HepG2 (cell line): ENCODE results near the gene TSPAN32. TPM values are rescaled to one million over a fixed set of nuclear protein-coding genes. Genes with fewer than 3 reads are reported as not detected.

Experiments
- ATAC-seq: fragments of 200-7000 bp; cut with Tn5 transposase; 3 replicates; pipeline ENCODE4 v1.9.1; 2020; ENCODE audit warnings: mild to moderate bottlenecking, moderate library complexity
- BruUV-seq: library from RNA; stranded (reverse); fragments of 400-500 nt; replicated peaks from 2 replicates; lab custom pipeline; 2021; lab: Mats Ljungman, UMichigan
- CTCF ChIA-PET: fragments of 300-600 bp; formaldehyde crosslinking; extraction: SDS; loops from one replicate; lab custom pipeline; 2021; ENCODE audit warnings: low total read pairs, inconsistent platforms, low intra/inter-chr PET ratio; lab: Yijun Ruan, JAX
- POLR2A ChIA-PET: fragments of 350-600 bp; sonication (Branson Sonifier 250); formaldehyde crosslinking; loops from one replicate; lab custom pipeline; 2020; ENCODE audit warnings: antibody characterized with exemption, inconsistent platforms; lab: Yijun Ruan, JAX
- DNase-seq: peaks from one replicate; pipeline ENCODE4 v3.0.0-alpha.2; 2015; ENCODE audit warnings: low spot score
- FAIRE-seq: peaks from 3 replicates; lab custom pipeline; 2011; peaks lifted over from hg19 to GRCh38; lab: Jason Lieb, UNC
- H2AFZ ChIP-seq: one replicate; pipeline ENCODE4 v1.6.1; 2011; ENCODE audit warnings: low read length, inconsistent platforms
- H3K27ac ChIP-seq: fragments of 300-600 bp; 3 replicates; pipeline ENCODE4 v1.8.0; 2011; ENCODE audit warnings: mixed run types, mild to moderate bottlenecking, mixed read lengths, low read length, inconsistent platforms; ENCODE audit not compliant: insufficient read depth; ENCODE audit errors: extremely low read length
- H3K27me3 ChIP-seq, 2 experiments: fragments of 200-600 bp in 1 of 2; 2 replicates in 1 of 2; 3 replicates in 1 of 2; pipeline versions ENCODE4 v1.6.0 to v1.8.0; 2011; ENCODE audit warnings: low read length in 2 of 2, mild to moderate bottlenecking in 2 of 2, moderate library complexity in 2 of 2, inconsistent platforms in 1 of 2; ENCODE audit not compliant: insufficient read depth in 2 of 2, control insufficient read depth in 1 of 2
- H3K36me3 ChIP-seq, 2 experiments: fragments of 200-600 bp in 1 of 2; replicated peaks in 1 of 2; 2 replicates in 1 of 2; 3 replicates in 1 of 2; pipeline versions ENCODE4 v1.5.1 to v1.8.0; 2011; ENCODE audit warnings: low read length in 2 of 2, inconsistent platforms in 1 of 2; ENCODE audit not compliant: insufficient read depth in 2 of 2, control insufficient read depth in 1 of 2
- H3K4me1 ChIP-seq: 2 replicates; pipeline ENCODE4 v1.5.1; 2012; ENCODE audit warnings: low read length, inconsistent platforms; ENCODE audit not compliant: insufficient read depth
- H3K4me2 ChIP-seq: 2 replicates; pipeline ENCODE4 v1.6.0; 2011; ENCODE audit warnings: low read depth, low read length, inconsistent platforms
- H3K4me3 ChIP-seq, 3 experiments: fragments of 200-600 bp in 1 of 3; sonication (generic), shearing (Covaris generic) in 1 of 3; replicated peaks in 1 of 3; 2 replicates each; pipeline ENCODE4 v1.5.1; 2011 to 2016; ENCODE audit warnings: low read length in 3 of 3, inconsistent platforms in 2 of 3, low read depth in 2 of 3, mild to moderate bottlenecking in 2 of 3, control low read depth in 1 of 3, mixed read lengths in 1 of 3; ENCODE audit not compliant: insufficient read depth in 1 of 3
- H3K79me2 ChIP-seq: one replicate; pipeline ENCODE4 v1.6.1; 2011; ENCODE audit warnings: low read length, inconsistent platforms; ENCODE audit not compliant: insufficient read depth
- H3K9ac ChIP-seq: 2 replicates; pipeline ENCODE4 v1.6.0; 2011; ENCODE audit warnings: mild to moderate bottlenecking, low read depth, low read length, inconsistent platforms; ENCODE audit not compliant: insufficient read depth
- H3K9me3 ChIP-seq: 2 replicates; pipeline ENCODE4 v1.5.1; 2012; ENCODE audit warnings: mild to moderate bottlenecking, low read length
- H4K20me1 ChIP-seq: 2 replicates; pipeline ENCODE4 v1.6.0; 2011; ENCODE audit warnings: inconsistent platforms, mild to moderate bottlenecking, low read length, moderate library complexity; ENCODE audit not compliant: insufficient read depth
- MAFK ChIP-seq, 2 experiments: IDR thresholded peaks in 1 of 2; conservative IDR thresholded peaks in 1 of 2; 2 replicates each; pipeline ENCODE4 v1.6.1; 2011; ENCODE audit warnings: improper control_type of control experiment in 2 of 2, low read length in 2 of 2
- RFX5 ChIP-seq: IDR thresholded peaks from 2 replicates; pipeline ENCODE4 v1.6.1; 2011; ENCODE audit warnings: low read depth, low read length, improper control_type of control experiment
- SMAD3 ChIP-seq: sonication (generic); formaldehyde crosslinking; IDR thresholded peaks from 2 replicates; pipeline ENCODE4 v1.4.0; 2020; ENCODE audit warnings: missing genetic modification reagents
- SNAPC2 ChIP-seq: sonication (generic); formaldehyde crosslinking; IDR thresholded peaks from 2 replicates; pipeline ENCODE4 v1.8.1; 2022; ENCODE audit warnings: mild to moderate bottlenecking, missing genetic modification reagents
- ZFP82 ChIP-seq: sonication (generic); formaldehyde crosslinking; IDR thresholded peaks from 2 replicates; pipeline ENCODE4 v1.5.1; 2020; ENCODE audit warnings: mild to moderate bottlenecking, missing genetic modification reagents, borderline replicate concordance
- ZSCAN20 ChIP-seq: sonication (generic); formaldehyde crosslinking; IDR thresholded peaks from 2 replicates; pipeline ENCODE4 v1.4.0; 2020; ENCODE audit warnings: missing genetic modification reagents, mild to moderate bottlenecking, borderline replicate concordance
- WGBS: methylation state at CpG from one replicate; pipeline ENCODE4 v1.1.6; 2017; ENCODE audit warnings: low lambda C conversion rate; 5-methylcytosine and 5-hydroxymethylcytosine counted together
- in situ Hi-C: cut with HindIII; loops from 2 replicates; pipeline ENCODE4 v1.10.0; 2017; ENCODE audit warnings: low pct_unique_long_range_greater_than_20kb; ENCODE audit not compliant: extremely low pct_ligation_motif_present
- intact Hi-C: fragments of 100-400 bp; cut with micrococcal nuclease; formaldehyde crosslinking; loops from one replicate; pipeline ENCODE4 v1.10.0; 2022; ENCODE audit not compliant: unreplicated experiment
- polyA plus RNA-seq, 8 experiments: library from polyadenylated mRNA; depleted of rRNA in 3 of 8; stranded (reverse) in 7 of 8; unstranded in 1 of 8; fragments of >200 nt; fragmentation: Illumina TruSeq in 4 of 8; extraction: Trizol in 4 of 8; gene quantifications; 2 replicates each; pipeline versions ENCODE4 v1.2.1 to v1.2.3, GENCODE V29; 2011 to 2016; ENCODE audit warnings: low read depth in 4 of 8, missing spikeins in 1 of 8, mixed read lengths in 1 of 8; ENCODE audit not compliant: insufficient read depth in 1 of 8
- total RNA-seq, 5 experiments: library from RNA; depleted of rRNA; stranded (reverse); fragments of >200 nt; fragmentation: Illumina TruSeq; extraction: Trizol; gene quantifications; 2 replicates each; pipeline ENCODE4 v1.2.3, GENCODE V29; 2016; ENCODE audit warnings: low read depth in 1 of 5
- TF ChIP-seq, protein P1 (sequence below): IDR thresholded peaks from 2 replicates; pipeline ENCODE4 v1.6.1; 2016; ENCODE audit warnings: low read depth, borderline replicate concordance
- TF ChIP-seq, protein P2 (sequence below): conservative IDR thresholded peaks from 2 replicates; pipeline ENCODE4 v1.6.1; 2018; ENCODE audit warnings: missing genetic modification reagents

Gene TSPAN32
- total and polyA plus RNA-seq, 2 of the 13 experiments (the other 11 are each of a cell fraction or from before 2014, with no cell fraction given) = 0.09 to 0.70 TPM

DNA sequence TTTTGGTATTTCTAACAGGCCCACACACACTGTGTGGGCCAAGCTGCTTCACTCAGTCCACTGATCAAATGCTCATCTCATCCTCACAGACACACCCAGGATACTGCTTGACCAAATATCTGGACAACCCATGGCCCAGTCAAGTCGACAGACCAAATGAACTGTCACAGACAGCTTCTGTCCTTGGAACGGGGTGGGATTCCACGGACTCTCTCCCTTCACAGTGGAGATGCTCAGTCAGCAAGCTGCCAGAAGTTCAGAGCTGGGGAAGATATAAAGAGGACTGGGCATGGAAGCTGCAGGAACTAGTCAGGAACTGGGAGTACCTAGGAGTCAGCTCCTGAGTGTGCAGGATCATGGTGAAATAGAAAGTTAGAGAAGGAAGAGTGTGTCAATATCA, 40.7 kb downstream of the TSPAN32 start:
- H3K27ac ChIP-seq = no peak overlapping the region
- BruUV-seq = no TSS peak
- H3K36me3 ChIP-seq = no peaks in the 10 kb centered on the region
- H3K4me3 ChIP-seq = no peak overlapping the region
- ChIA-PET POLR2A (no interaction called here), CTCF (no interaction called here)
- no peak for FAIRE-seq
- no peak for DNase-seq
- no peaks in the 10 kb centered on the region for H3K79me2 ChIP-seq
- H4K20me1 ChIP-seq = no peaks in the 10 kb centered on the region
- TF ChIP-seq RFX5 (no peak), ZSCAN20 (CRISPR knock-in tag) (no peak)
- TF ChIP-seq, protein P1, sequence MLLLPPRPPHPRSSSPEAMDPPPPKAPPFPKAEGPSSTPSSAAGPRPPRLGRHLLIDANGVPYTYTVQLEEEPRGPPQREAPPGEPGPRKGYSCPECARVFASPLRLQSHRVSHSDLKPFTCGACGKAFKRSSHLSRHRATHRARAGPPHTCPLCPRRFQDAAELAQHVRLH (CRISPR knock-in tag) = no peak
- no peak for ATAC-seq
- H3K27me3 ChIP-seq = peaks cover 0 to 27% of the 10 kb centered on the region in 2 experiments; a peak in 4 of 5 replicates
- WGBS = 3% methylated on average over 3 of the region's 3 CpGs
- intact Hi-C loops = no loop called here
- H3K9ac ChIP-seq = no peak overlapping the region
- H3K4me1 ChIP-seq = no peaks in the 10 kb centered on the region
- H2AFZ ChIP-seq = no peak overlapping the region
- in situ Hi-C loops = no loop called here
- no peak overlapping the region for H3K4me2 ChIP-seq
- no peaks in the 10 kb centered on the region for H3K9me3 ChIP-seq

DNA sequence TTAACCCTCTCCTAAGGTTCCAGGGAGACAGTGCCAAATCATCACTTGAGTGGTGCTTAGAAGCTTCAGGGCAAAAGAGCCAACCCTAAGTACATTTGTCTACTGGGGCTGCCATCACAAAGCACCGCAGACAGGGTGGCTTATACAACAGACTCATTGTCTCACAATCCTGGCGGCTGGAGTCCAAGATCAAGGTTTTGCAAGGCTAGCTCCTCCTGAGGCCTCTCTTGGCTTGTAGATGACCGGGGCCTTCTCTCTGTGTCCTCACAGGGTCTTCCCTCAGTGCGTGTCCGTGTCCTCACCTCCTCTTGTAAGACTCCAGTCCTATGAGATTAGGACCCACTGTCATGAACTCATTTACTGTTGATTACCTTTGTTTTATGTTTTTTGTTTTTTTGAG, 41.2 kb downstream of the TSPAN32 start:
- peaks cover 0 to 23% of the 10 kb centered on the region in 2 experiments; a peak in 4 of 5 replicates for H3K27me3 ChIP-seq
- no peak overlapping the region for H3K9ac ChIP-seq
- no peaks in the 10 kb centered on the region for H3K36me3 ChIP-seq
- CTCF ChIA-PET = no interaction called here
- H3K27ac ChIP-seq = no peak overlapping the region
- in situ Hi-C loops (no loop called here), intact Hi-C loops (no loop called here)
- POLR2A ChIA-PET = no interaction called here
- no peaks in the 10 kb centered on the region for H3K4me1 ChIP-seq
- TF ChIP-seq MAFK (conservative IDR thresholded peaks at IDR 0.05 in 1 of 2, IDR thresholded peaks at IDR 0.05 in 1 of 2; ENCODE audit: low read length in 2 of 2) = no peak
- TF ChIP-seq, protein P2, sequence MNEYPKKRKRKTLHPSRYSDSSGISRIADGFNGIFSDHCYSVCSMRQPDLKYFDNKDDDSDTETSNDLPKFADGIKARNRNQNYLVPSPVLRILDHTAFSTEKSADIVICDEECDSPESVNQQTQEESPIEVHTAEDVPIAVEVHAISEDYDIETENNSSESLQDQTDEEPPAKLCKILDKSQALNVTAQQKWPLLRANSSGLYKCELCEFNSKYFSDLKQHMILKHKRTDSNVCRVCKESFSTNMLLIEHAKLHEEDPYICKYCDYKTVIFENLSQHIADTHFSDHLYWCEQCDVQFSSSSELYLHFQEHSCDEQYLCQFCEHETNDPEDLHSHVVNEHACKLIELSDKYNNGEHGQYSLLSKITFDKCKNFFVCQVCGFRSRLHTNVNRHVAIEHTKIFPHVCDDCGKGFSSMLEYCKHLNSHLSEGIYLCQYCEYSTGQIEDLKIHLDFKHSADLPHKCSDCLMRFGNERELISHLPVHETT (CRISPR knock-in tag) = no peak
- no peak for TF ChIP-seq SMAD3 (CRISPR knock-in tag)
- no peak for TF ChIP-seq ZFP82
- TF ChIP-seq SNAPC2 (CRISPR knock-in tag) = no peak
- WGBS = 1% methylated on average over 5 of the region's 5 CpGs
- no peaks in the 10 kb centered on the region for H3K79me2 ChIP-seq
- no peak for DNase-seq
- H3K4me2 ChIP-seq = no peak overlapping the region
- no peak for FAIRE-seq
- H3K9me3 ChIP-seq = no peaks in the 10 kb centered on the region
- no peaks in the 10 kb centered on the region for H4K20me1 ChIP-seq
- no TSS peak for BruUV-seq
- H2AFZ ChIP-seq = no peak overlapping the region
- no peak overlapping the region for H3K4me3 ChIP-seq
- no peak for ATAC-seq
